Measurements from ENCODE around the gene MPRIP. TPM values are rescaled to one million over a fixed set of nuclear protein-coding genes. Genes with fewer than 3 reads are reported as not detected.

The MPRIP gene
- total and polyA plus RNA-seq, 2 of the 13 experiments (the other 11 are each of a cell fraction or from before 2014, with no cell fraction given) = 50.2 to 52.4 TPM

- TF ChIP-seq, protein P1, sequence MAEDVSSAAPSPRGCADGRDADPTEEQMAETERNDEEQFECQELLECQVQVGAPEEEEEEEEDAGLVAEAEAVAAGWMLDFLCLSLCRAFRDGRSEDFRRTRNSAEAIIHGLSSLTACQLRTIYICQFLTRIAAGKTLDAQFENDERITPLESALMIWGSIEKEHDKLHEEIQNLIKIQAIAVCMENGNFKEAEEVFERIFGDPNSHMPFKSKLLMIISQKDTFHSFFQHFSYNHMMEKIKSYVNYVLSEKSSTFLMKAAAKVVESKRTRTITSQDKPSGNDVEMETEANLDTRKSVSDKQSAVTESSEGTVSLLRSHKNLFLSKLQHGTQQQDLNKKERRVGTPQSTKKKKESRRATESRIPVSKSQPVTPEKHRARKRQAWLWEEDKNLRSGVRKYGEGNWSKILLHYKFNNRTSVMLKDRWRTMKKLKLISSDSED (CRISPR knock-in tag; IDR thresholded peaks at IDR 0.05) = no peak; the same call in 1 of the 2 replicates
- TF ChIP-seq, protein P2, sequence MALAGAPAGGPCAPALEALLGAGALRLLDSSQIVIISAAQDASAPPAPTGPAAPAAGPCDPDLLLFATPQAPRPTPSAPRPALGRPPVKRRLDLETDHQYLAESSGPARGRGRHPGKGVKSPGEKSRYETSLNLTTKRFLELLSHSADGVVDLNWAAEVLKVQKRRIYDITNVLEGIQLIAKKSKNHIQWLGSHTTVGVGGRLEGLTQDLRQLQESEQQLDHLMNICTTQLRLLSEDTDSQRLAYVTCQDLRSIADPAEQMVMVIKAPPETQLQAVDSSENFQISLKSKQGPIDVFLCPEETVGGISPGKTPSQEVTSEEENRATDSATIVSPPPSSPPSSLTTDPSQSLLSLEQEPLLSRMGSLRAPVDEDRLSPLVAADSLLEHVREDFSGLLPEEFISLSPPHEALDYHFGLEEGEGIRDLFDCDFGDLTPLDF (CRISPR knock-in tag; IDR thresholded peaks at IDR 0.05) = 0 out of 2 replicates have a peak, but pooled peaks have one; percentile 18
- TF ChIP-seq POLR2A (IDR thresholded peaks at IDR 0.05; ENCODE audit: insufficient read depth in 1 of 2, low read depth in 2 of 2, low read length in 2 of 2) = peak in 1 of 2 experiments; percentile 55; a peak in 2 of 4 replicates
- no peak for TF ChIP-seq MTF2 (CRISPR knock-in tag; IDR thresholded peaks at IDR 0.05; ENCODE audit: borderline replicate concordance)
- TF ChIP-seq THAP11 (CRISPR knock-in tag; IDR thresholded peaks at IDR 0.05) = no peak
- TF ChIP-seq, protein P3, sequence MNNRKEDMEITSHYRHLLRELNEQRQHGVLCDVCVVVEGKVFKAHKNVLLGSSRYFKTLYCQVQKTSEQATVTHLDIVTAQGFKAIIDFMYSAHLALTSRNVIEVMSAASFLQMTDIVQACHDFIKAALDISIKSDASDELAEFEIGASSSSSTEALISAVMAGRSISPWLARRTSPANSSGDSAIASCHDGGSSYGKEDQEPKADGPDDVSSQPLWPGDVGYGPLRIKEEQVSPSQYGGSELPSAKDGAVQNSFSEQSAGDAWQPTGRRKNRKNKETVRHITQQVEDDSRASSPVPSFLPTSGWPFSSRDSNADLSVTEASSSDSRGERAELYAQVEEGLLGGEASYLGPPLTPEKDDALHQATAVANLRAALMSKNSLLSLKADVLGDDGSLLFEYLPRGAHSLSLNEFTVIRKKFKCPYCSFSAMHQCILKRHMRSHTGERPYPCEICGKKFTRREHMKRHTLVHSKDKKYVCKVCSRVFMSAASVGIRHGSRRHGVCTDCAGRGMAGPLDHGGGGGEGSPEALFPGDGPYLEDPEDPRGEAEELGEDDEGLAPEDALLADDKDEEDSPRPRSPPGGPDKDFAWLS (CRISPR knock-in tag; IDR thresholded peaks at IDR 0.05; ENCODE audit: borderline replicate concordance) = no peak
- peak; percentile 74 for TF ChIP-seq UBTF (CRISPR knock-in tag; IDR thresholded peaks at IDR 0.05)
- TF ChIP-seq ZNF746 (CRISPR knock-in tag; IDR thresholded peaks at IDR 0.05) = no peak; the same call in 1 of the 2 replicates
- TF ChIP-seq, protein P4, sequence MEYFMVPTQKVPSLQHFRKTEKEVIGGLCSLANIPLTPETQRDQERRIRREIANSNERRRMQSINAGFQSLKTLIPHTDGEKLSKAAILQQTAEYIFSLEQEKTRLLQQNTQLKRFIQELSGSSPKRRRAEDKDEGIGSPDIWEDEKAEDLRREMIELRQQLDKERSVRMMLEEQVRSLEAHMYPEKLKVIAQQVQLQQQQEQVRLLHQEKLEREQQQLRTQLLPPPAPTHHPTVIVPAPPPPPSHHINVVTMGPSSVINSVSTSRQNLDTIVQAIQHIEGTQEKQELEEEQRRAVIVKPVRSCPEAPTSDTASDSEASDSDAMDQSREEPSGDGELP (IDR thresholded peaks at IDR 0.05; ENCODE audit: borderline replicate concordance, low read depth) = 0 out of 2 replicates have a peak, but pooled peaks have one; percentile 9
- peak; percentile 48; the same call in 1 of the 2 replicates for TF ChIP-seq ZFP82 (CRISPR knock-in tag; IDR thresholded peaks at IDR 0.05; ENCODE audit: borderline replicate concordance)
- peak; percentile 82 for TF ChIP-seq ZNF777 (CRISPR knock-in tag; IDR thresholded peaks at IDR 0.05)
- TF ChIP-seq, protein P5, sequence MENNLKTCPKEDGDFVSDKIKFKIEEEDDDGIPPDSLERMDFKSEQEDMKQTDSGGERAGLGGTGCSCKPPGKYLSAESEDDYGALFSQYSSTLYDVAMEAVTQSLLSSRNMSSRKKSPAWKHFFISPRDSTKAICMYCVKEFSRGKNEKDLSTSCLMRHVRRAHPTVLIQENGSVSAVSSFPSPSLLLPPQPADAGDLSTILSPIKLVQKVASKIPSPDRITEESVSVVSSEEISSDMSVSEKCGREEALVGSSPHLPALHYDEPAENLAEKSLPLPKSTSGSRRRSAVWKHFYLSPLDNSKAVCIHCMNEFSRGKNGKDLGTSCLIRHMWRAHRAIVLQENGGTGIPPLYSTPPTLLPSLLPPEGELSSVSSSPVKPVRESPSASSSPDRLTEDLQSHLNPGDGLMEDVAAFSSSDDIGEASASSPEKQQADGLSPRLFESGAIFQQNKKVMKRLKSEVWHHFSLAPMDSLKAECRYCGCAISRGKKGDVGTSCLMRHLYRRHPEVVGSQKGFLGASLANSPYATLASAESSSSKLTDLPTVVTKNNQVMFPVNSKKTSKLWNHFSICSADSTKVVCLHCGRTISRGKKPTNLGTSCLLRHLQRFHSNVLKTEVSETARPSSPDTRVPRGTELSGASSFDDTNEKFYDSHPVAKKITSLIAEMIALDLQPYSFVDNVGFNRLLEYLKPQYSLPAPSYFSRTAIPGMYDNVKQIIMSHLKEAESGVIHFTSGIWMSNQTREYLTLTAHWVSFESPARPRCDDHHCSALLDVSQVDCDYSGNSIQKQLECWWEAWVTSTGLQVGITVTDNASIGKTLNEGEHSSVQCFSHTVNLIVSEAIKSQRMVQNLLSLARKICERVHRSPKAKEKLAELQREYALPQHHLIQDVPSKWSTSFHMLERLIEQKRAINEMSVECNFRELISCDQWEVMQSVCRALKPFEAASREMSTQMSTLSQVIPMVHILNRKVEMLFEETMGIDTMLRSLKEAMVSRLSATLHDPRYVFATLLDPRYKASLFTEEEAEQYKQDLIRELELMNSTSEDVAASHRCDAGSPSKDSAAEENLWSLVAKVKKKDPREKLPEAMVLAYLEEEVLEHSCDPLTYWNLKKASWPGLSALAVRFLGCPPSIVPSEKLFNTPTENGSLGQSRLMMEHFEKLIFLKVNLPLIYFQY (CRISPR knock-in tag; IDR thresholded peaks at IDR 0.05; ENCODE audit: borderline replicate concordance) = no peak; the same call in 1 of the 2 replicates
- TF ChIP-seq ATF6 (CRISPR knock-in tag; conservative IDR thresholded peaks at IDR 0.05) = no peak
- TF ChIP-seq ZNF20 (CRISPR knock-in tag; IDR thresholded peaks at IDR 0.05) = no peak
Observed at GRCh38 chr17:17205368-17206123, 163.3 kb downstream of the MPRIP start (continued).
